Left cardiac atrium (tissue), 4 donors: ENCODE results near the gene ZP3. TPM values are rescaled to one million over a fixed set of nuclear protein-coding genes. Genes with fewer than 3 reads are reported as not detected.
"Not testable (repeated sequence)": the region's sequence is repeated elsewhere in the genome, so short reads cannot be mapped to it uniquely, and the experiment has no call there.

Experiments used
- ATAC-seq, 2 donors: fragments of 200-7000 bp; cut with Tn5 transposase; one replicate each; pipeline ENCODE4 v1.9.1; 2020; ENCODE audit warnings: mild to moderate bottlenecking in 2 of 2, moderate library complexity in 2 of 2
- DNase-seq: peaks from one replicate; pipeline ENCODE4 v3.0.0-alpha.2; 2020
- intact Hi-C, 2 donors: fragments of 100-400 bp; cut with DNase I; formaldehyde crosslinking; loops; one replicate each; pipeline versions ENCODE4 v1.14.1 to v1.15.1; 2022 to 2023
- total RNA-seq, 2 donors: library from RNA; stranded (reverse); fragmentation: NEBNext Ultra II Directional; extraction: Animal tissue kit (Norgen Biotek cat#: 25700); gene quantifications; one replicate each; pipeline ENCODE4 v1.2.1, GENCODE V29; 2021
- donor health status: DM: no; HTN: yes; CAD: no.
- donor health status: DM: no; HTN: yes; CAD: no; lungs with severe emphysema.
- donor health status: DM: yes; HTN: yes; CAD: no.
- donor health status: Dilated cardiomyopathy.

Gene ZP3
- total RNA-seq, 2 donors from 2014 or later, result 0.76 TPM; not detected in 1

DNA sequence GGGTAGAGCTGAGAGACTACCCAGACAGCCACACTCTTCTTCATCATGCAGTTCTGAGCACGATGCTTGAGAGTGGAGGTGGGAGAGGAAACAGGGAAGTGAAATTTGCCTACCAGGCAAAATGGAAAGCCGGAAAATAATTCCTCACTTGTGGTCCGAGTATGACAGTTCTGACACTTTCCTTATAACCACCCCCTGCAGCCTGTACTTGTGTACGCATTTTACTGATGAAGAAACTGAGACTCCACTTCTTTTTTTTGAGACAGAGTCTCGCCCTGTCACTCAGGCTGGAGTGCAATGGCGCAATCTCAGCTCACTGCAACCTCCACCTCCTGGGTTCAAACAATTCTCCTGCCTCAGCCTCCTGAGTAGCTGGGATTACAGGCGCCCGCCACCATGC is 21.7 kb upstream of the ZP3 start:
- DNase-seq, intact Hi-C loops: not testable (repeated sequence)
- peak; percentile 31 to 57 for ATAC-seq

DNA sequence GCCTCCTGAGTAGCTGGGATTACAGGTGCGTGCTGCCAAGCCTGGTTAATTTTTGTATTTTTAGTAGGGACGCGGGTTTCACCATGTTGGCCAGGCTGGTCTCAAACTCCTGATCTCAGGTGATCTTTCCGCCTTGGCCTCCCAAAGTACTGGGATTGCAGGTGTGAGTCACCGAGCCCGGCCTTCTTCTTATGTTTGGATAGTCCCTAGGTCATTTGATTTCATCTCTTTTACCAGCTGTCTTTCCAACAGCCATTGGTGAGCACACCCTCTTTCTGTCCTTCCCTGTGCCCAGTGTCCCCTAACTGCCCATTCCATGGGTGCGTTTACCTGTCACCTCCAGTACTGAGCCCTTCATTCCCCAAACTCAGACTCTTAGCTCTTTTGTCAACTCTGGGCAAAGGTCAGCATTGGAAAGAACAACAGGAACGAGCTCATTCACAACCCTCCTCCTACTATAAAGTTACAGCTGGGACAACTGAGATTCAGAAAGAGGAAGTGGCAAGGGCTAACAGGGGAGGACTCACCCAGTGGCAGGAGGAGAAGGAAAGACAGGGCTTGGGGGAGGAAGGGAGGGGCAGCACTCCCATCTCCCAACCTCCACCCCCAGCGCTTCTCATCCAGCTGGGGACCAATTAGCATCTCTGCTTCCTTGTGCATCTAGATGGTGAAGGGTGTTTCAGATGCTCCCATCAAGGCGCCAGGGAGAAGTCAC is 20.8 kb upstream of the ZP3 start:
- ATAC-seq (peak; percentile 50 to 70), DNase-seq (no peak)
- intact Hi-C loops, result no loop called here

DNA sequence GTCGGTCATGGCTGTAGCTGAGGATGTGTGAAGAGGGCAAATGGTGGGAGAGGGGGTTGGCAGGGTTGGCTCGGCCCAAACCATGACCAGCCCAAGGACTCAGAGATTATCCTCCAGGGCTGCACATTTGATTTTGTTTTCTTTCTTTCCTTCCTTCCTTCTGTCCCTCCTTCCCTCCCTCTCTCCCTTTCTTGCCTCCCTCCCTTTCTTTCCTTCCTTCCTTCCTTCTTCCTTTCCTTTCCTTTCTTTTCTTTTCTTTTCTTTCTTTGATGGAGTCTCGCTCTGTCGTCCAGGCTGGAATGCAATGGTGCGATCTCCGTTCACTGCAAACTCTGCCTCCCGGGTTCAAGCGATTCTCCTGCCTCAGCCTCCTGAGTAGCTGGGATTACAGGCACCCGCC is 19.0 kb upstream of the ZP3 start:
- DNase-seq (no peak), ATAC-seq (no peak)

DNA sequence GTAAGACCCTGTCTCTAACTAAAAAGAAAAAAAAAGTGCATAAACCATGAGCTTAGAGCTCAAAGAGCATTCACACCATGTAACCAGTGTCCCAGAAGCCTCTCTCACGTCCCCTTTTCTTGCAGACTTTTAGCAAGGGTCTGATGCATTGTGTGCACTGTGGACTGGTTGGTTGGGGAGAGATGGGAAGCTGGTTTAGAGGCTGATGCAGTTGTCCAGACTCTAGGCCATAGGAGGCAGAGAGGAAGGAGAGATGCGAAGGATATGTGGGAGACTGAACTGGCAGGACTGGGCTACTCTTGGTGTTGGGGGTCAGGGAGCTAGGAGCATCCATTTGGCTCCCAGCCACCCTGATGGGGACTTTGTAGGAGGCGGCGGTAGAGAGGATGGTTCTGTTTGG is 17.0 kb upstream of the ZP3 start:
- intact Hi-C loops, result no loop called here
- DNase-seq (no peak), ATAC-seq (no peak)

More for the DNA sequence above, 19.0 kb upstream of the ZP3 start:
- intact Hi-C loops, result no loop called here

DNA sequence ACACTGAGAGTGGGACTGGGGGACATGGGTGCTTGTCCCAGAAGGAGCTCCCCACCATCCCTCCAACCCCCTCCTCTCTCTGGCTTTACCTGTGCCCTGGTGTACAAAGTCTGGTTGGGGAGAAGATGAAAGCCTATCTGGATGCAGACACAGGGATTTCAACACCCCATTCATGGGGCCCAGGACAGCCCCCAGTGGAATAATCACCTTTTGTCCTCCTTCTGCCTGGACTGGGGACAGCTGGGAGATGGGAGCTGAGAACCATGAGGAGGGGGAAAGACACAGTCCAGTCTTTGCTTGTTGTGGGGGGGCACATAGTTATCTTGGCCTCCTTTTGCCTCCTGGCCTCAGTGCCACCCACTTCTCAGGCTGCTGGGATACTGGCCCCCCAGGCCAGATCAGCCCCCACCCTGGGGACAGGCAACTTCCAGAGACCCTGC is 16.6 kb upstream of the ZP3 start:
- no peak for ATAC-seq
- intact Hi-C loops, result no loop called here
- no peak for DNase-seq

DNA sequence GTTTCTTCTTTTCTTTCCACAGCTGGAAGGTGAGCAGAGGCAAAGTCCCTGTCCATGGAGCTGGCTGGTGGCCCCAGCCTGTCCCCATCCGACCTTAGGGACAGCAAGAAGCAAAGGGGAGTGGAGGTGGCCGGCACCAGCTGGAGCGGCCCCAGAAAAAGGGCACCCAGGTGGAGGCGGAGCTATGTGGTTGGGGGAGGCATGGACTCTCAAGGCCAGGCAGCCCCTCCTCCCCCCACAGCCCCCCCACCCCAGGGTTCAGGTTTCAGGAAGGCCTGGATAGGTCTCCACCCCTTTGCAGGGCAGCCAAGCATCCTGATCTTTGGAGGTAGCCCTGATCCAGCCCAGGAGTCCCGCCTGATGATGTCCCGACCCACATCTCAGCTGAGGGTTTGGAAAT is 15.2 kb upstream of the ZP3 start, which contains the start of gene SSC4D:
TSS of gene SSC4D (minus strand) at position 161 of the 400 bp plus-strand sequence. CDS start 5,258 bp downstream, outside the sequence.
- DNase-seq (no peak), ATAC-seq (no peak)
- intact Hi-C loops, result no loop called here

DNA sequence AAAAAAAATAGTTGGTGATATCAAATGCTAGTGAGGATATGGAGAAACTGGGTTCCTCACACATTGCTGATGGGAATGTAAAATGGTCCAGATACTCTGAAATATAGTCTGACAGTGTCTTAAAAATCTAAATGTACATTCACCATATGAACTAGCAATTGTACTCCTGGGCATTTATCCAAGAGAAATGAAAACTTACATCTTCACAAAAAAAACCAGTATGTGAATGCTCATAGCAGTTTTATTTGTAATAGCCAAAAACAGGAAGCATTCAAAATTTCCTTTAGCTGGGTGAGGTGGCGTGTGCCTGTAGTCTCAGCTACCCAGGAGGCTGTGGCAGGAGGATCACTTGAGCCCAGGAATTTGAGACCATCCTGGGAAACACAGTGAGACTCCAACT is 13.1 kb upstream of the ZP3 start:
- no peak for DNase-seq
- intact Hi-C loops, result no loop called here
- ATAC-seq, result no peak

DNA sequence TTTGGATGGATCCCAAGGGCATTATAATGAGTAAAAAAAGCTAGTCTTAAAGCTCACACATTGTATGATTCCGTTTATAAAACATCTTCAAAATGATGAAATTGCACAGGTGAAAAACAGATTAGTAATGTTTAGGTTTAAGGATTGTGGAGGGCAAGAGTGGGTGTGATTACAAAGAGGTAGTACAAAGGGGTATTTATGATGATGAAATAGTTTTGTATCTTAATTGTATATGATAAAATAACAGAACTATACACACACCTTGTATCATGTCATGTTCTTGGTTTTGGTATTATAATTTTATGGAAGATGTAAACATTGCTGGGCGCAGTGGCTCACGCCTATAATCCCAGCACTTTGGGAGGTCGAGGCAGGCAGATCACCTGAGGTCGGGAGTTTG is 12.5 kb upstream of the ZP3 start:
- ATAC-seq, result no peak
- intact Hi-C loops, result no loop called here
- no peak for DNase-seq

DNA sequence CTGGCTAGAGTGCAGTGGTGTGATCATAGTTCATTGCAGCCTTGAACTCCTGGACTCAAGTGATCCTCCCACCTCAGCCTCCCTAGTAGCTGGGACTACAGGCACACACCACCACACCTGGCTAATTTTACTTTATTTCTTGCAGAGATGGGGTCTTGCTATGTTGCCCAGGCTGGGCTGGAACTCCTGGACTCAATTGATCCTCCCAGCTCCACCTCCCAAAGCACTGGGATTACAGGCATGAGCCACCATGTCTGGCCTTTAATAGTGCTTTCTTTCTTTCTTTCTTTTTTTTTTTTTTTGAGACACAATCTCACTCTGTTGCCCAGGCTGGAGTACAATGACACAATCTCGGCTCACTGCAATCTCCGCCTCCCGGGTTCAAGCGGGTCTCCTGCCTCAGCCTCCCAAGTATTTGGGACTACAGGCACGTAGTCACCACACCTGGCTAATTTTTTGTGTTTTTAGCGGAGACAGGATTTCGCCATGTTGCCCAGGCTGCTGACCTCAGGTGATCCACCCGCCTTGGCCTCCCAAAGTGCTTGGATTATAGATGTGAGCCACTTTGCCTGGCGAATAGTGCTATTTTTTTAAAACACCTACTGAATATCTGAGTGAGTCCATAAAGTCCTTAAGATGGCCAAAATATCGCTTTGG is 7.0 kb upstream of the ZP3 start:
- intact Hi-C loops, DNase-seq, ATAC-seq: not testable (repeated sequence)

DNA sequence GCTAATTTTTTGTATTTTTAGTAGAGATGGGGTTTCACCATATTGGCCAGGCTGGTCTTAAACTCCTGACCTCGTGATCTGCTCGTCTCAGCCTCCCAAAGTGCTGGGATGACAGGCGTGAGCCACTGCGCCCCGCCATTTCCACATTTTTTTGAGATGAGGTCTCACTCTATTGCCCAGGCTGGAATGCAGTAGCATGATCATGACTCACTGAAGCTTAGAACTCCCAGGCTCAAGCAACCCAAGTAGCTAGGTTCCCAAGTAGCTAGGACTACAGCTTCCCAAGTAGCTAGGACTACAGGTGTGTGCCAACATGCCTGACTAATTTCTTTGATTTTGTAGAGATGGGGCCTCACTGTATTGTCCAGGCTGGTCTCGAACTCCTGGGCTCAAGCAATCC is 3.7 kb upstream of the ZP3 start:
- not testable (repeated sequence) for DNase-seq

DNA sequence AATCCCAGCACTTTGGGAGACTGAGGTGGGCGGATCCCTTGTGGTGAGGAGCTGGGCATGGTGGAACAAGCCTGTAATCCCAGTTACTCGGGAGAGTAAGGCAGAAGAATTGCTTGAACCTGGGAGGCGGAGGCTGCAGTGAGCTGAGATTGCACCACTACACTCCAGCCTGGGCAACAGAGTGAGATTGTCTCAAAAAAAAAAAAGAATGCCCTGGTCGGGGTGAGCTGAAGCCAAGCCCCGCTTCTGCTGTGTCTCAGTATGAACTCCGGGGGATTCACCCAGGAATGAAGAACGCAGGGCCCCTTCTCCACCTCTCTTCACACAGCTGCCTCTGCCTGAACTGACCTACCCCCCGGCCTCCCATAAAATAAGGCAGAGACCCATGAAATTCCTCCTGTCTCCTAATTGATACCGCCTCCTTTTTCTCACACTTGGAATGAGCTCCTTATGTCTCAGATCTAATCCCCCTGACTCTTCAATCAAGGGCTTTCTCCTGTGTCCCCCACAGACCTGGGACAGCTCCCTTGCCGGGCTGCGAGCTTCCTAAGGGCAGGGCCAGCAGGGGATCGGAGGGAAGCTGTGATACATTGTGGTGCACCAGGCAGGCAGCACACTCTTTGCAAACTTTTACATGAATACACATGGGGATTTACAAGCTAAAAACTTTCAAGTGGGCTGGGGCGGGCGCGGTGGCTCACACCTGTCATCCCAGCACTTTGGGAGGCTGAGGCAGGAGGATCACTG is 911 bp upstream of the ZP3 start:
- DNase-seq (no peak), ATAC-seq (no peak)
- intact Hi-C loops, result no loop called here

More for the DNA sequence above, 3.7 kb upstream of the ZP3 start:
- intact Hi-C loops, result not testable (repeated sequence)
- ATAC-seq, result peak in 1 of 2 donors; percentile 48

DNA sequence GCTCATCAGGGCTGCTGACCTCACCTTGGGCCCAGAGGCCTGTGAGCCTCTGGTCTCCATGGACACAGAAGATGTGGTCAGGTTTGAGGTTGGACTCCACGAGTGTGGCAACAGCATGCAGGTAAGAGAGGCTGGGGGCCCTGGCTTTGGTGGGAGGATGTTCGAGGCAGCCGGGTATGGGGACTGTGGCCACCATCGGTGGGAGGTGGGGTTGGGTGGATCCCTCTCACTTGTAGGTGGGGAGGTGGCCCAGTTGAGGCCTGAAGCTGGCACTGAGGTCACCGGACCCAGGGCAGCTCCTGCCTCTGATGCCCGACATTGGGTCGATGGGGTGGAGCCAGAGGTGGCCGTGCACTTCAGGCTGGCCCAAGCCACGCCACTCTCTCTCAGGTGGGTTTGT is 406 bp downstream of the ZP3 start:
- intact Hi-C loops, result no loop called here
- DNase-seq, result no peak
- no peak for ATAC-seq

DNA sequence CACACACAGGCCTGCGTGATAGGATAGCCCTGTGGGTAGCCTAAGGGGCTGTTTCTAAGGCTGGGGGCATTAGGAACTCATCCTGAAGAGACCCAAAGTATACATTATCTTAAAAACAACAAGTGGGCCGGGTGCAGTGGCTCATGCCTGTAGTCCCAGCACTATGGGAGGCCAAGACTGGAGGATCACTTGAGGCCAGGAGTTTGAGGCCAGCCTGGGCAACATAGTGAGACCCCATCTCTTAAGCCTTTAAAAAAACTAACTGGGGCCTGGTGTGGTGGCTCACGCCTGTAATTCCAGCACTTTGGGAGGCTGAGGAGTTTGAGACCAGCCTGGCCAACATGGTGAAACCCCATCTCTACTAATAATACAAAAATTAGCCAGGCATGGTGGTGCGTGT is 808 bp downstream of the ZP3 start:
- ATAC-seq, DNase-seq: not testable (repeated sequence)

DNA sequence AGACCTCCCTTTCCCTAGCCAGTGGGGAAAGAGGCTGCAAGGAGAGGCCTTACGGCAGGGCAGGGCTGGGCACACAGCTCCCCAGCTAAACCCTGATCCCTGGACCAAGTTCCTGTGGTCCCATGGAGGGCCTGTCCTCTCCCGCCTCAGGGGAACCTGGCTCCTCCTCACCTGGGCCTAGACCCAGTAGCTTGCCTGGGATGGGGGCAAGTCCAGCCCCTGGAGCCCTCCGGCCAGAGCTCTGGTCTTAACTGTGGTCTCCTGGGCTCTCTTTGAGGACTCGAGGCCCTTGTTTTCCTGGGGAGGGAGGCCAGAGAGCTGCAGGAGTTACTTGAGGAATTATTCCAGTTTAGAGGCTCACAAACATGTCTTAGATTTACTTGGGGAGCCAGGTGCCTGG is 1.5 kb downstream of the ZP3 start:
- ATAC-seq (no peak), DNase-seq (no peak)
- intact Hi-C loops, result no loop called here

More for the DNA sequence above, 808 bp downstream of the ZP3 start:
- intact Hi-C loops, result not testable (repeated sequence)

DNA sequence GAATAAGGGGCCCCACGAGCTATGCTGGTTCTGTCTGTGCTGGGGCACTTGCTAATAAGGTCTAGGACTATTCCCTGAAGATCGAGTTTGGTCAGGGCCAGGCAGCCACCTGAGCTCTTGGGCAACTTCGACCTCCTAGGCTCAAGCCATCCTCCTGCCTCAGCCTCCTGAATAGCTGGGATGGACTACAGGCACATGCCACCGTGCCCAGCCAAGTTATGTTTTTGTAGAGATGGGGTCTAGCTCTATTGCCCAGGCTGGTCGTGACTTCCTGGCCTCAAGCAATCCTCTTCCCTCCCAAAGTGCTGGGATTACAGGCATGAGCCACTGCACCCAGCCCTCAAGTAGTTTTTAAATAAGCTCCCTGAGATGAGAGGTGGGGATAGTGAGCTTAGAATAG is 2.9 kb downstream of the ZP3 start:
- ATAC-seq (no peak), DNase-seq (no peak)
- intact Hi-C loops, result no loop called here

DNA sequence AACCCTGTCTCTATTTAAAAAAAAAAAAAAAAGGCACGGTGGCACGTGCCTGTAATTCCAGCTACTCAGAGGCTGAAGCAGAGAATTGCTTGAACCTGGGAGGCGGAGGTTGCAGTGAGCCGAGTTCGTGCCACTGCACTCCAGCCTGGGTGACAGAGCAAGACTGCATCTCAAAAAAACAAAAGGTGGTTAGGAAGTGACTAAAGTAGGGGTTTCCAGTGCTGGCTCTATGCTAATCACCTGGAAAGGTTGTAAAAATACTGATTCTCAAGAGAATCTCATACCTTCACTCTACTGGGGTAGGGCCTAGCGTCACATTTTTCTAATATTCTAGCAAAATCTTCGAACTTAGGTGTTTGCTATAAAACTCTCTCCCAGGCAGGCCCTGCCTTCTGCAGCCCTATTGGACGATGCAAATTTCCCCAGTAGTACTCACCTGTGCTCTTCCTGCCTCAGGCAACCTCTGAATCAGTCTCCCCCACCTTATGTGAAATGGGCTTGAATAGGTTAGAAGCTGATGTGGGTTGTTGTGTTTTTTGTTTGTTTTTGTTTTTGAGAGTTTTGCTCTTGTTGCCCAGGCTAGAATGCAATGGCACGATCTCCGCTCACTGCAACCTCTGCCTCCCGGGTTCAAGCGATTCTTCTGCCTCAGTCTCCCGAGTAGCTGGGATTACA is 3.5 kb downstream of the ZP3 start:
- ATAC-seq (no peak), DNase-seq (no peak)
- intact Hi-C loops, result no loop called here

DNA sequence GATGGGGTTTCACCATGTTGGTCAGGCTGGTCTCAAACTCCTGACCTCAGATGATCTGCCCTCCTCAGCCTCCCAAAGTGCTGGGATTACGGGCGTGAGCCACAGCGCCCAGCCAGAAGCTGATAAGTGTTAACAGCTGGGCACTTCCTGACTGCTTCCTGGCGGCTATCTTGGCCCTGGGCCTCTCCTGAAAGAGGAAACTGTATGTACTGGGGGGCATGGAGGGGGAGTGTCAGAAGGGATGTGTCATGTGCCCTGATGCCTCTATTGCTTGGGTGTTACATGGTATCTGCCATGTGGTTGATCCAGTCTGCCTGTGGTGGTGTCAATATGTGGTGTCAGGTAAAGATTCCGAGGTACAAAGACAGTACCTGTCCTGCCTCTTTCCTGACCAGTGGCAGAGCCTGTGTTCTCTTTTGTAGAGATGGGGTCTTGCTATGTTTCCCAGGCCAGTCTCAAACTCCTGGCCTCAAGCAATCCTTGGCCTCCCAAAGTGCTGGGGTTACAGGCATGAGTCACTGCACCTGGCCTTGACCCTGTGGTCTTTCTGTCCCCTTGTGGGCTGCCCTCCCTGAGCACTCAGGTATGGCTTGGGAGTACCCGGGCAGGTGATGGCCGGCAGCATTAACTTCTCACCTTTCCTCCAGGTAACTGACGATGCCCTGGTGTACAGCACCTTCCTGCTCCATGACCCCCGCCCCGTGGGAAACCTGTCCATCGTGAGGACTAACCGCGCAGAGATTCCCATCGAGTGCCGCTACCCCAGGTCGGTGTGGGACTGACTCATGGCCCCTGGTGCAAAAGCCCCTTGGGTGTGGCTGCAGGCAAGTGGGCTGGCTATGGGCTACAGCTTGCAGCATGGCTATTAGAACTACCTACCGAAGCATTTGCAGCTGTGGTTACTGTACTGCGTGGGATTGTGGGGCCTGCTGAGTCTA is 4.4 kb downstream of the ZP3 start:
- DNase-seq (peak; percentile 42), ATAC-seq (peak; percentile 27 to 60)
- intact Hi-C loops, result no loop called here

DNA sequence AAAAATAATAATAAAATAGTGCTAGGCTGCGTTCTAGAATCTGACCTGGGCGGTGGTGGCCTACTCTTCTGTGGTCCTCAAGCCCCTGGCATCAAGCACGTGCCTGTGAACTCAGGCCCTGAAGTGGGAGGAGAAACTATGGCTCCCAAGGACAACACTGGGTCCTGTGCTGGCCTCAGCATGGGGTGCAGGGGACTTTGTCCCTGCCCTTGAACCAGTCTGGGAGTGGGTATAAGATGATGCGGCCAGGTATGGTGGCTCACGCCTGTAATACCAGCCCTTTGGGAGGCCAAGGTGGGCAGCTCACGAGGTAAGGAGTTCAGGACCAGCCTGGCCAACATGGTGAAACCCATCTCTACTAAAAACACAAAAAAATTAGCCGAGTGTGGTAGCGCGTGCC is 5.5 kb downstream of the ZP3 start:
- DNase-seq, result no peak
- intact Hi-C loops, result no loop called here
- no peak for ATAC-seq
